ENCODE measurements around the gene SYNPO. TPM values are rescaled to one million over a fixed set of nuclear protein-coding genes. Genes with fewer than 3 reads are reported as not detected.

SYNPO gene
- total and polyA plus RNA-seq, 2 donors (not counting 1 experiment from before 2014, with no cell fraction given): 6.6 to 9.8 TPM

GRCh38 chr5:150599281-150599680 lies 41.2 kb upstream of the SYNPO start:
- Histone ChIP-seq H3K36me3 (ENCODE audit: control insufficient read depth, insufficient read depth, low read length) (no peaks in the 10 kb centered on the region), H3K4me2 (ENCODE audit: extremely low read depth, insufficient read depth, low read length) (no peak overlapping the region), H3K9me3 (ENCODE audit: control insufficient read depth, insufficient read depth, low read depth, low read length) (no peaks in the 10 kb centered on the region), H4K20me1 (ENCODE audit: control insufficient read depth, extremely low read depth, insufficient read depth, low read length) (no peaks in the 10 kb centered on the region), H3K4me3 (replicated peaks in 1 of 4; ENCODE audit: control extremely low read depth in 1 of 4, insufficient read depth in 1 of 4, low read depth in 3 of 4, low read length in 4 of 4) (no peak overlapping the region), H3K27me3 (ENCODE audit: control insufficient read depth, insufficient read depth, low read length) (peaks cover 2% of the 10 kb centered on the region), H3K9ac (ENCODE audit: insufficient read depth, low read length) (no peak overlapping the region), H3K4me1 (ENCODE audit: control insufficient read depth, extremely low read depth, insufficient read depth, low read length) (peaks cover 5% of the 10 kb centered on the region), H2AFZ (ENCODE audit: low read length) (no peak overlapping the region), H3K79me2 (ENCODE audit: control insufficient read depth, insufficient read depth, low read length) (no peaks in the 10 kb centered on the region), H3K27ac (ENCODE audit: insufficient read depth, low read length) (no peak overlapping the region)
- DNase-seq (ENCODE audit: low read depth in 2 of 2): no peak
- TF ChIP-seq, protein P1, sequence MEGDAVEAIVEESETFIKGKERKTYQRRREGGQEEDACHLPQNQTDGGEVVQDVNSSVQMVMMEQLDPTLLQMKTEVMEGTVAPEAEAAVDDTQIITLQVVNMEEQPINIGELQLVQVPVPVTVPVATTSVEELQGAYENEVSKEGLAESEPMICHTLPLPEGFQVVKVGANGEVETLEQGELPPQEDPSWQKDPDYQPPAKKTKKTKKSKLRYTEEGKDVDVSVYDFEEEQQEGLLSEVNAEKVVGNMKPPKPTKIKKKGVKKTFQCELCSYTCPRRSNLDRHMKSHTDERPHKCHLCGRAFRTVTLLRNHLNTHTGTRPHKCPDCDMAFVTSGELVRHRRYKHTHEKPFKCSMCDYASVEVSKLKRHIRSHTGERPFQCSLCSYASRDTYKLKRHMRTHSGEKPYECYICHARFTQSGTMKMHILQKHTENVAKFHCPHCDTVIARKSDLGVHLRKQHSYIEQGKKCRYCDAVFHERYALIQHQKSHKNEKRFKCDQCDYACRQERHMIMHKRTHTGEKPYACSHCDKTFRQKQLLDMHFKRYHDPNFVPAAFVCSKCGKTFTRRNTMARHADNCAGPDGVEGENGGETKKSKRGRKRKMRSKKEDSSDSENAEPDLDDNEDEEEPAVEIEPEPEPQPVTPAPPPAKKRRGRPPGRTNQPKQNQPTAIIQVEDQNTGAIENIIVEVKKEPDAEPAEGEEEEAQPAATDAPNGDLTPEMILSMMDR (conservative IDR thresholded peaks at IDR 0.05 in 1 of 2, IDR thresholded peaks at IDR 0.05 in 1 of 2; ENCODE audit: low read depth in 1 of 2, low read length in 2 of 2): no peak
- TF ChIP-seq EZH2 (IDR thresholded peaks at IDR 0.05; ENCODE audit: low read length, missing control alignments): no peak

GRCh38 chr5:150599917-150600511 lies 40.4 kb upstream of the SYNPO start:
- H3K4me2 ChIP-seq (ENCODE audit: extremely low read depth, insufficient read depth, low read length): peak overlapping the region; percentile 3
- no peaks in the 10 kb centered on the region for H3K36me3 ChIP-seq (ENCODE audit: control insufficient read depth, insufficient read depth, low read length)
- H3K9me3 ChIP-seq (ENCODE audit: control insufficient read depth, insufficient read depth, low read depth, low read length): no peaks in the 10 kb centered on the region
- TF ChIP-seq, protein P1 (conservative IDR thresholded peaks at IDR 0.05 in 1 of 2, IDR thresholded peaks at IDR 0.05 in 1 of 2; ENCODE audit: low read depth in 1 of 2, low read length in 2 of 2): no peak
- no peak for TF ChIP-seq EZH2 (IDR thresholded peaks at IDR 0.05; ENCODE audit: low read length, missing control alignments)
- no peak overlapping the region for H3K4me3 ChIP-seq (replicated peaks in 1 of 4; ENCODE audit: control extremely low read depth in 1 of 4, insufficient read depth in 1 of 4, low read depth in 3 of 4, low read length in 4 of 4)
- H3K27ac ChIP-seq (ENCODE audit: insufficient read depth, low read length): no peak overlapping the region
- no peaks in the 10 kb centered on the region for H3K27me3 ChIP-seq (ENCODE audit: control insufficient read depth, insufficient read depth, low read length)
- DNase-seq (ENCODE audit: low read depth in 2 of 2): peak; percentile 61 to 75
- peaks cover 5% of the 10 kb centered on the region for H3K4me1 ChIP-seq (ENCODE audit: control insufficient read depth, extremely low read depth, insufficient read depth, low read length)
- H3K9ac ChIP-seq (ENCODE audit: insufficient read depth, low read length): no peak overlapping the region
- H2AFZ ChIP-seq (ENCODE audit: low read length): no peak overlapping the region
- H3K79me2 ChIP-seq (ENCODE audit: control insufficient read depth, insufficient read depth, low read length): no peaks in the 10 kb centered on the region
- no peaks in the 10 kb centered on the region for H4K20me1 ChIP-seq (ENCODE audit: control insufficient read depth, extremely low read depth, insufficient read depth, low read length)

GRCh38 chr5:150600616-150601490 lies 39.6 kb upstream of the SYNPO start:
- Histone ChIP-seq H4K20me1 (ENCODE audit: control insufficient read depth, extremely low read depth, insufficient read depth, low read length) (no peaks in the 10 kb centered on the region), H3K9me3 (ENCODE audit: control insufficient read depth, insufficient read depth, low read depth, low read length) (no peaks in the 10 kb centered on the region), H3K4me1 (ENCODE audit: control insufficient read depth, extremely low read depth, insufficient read depth, low read length) (peaks cover 5% of the 10 kb centered on the region), H3K27ac (ENCODE audit: insufficient read depth, low read length) (no peak overlapping the region), H3K4me2 (ENCODE audit: extremely low read depth, insufficient read depth, low read length) (no peak overlapping the region), H3K9ac (ENCODE audit: insufficient read depth, low read length) (no peak overlapping the region), H3K4me3 (replicated peaks in 1 of 4; ENCODE audit: control extremely low read depth in 1 of 4, insufficient read depth in 1 of 4, low read depth in 3 of 4, low read length in 4 of 4) (no peak overlapping the region), H3K27me3 (ENCODE audit: control insufficient read depth, insufficient read depth, low read length) (no peaks in the 10 kb centered on the region), H2AFZ (ENCODE audit: low read length) (no peak overlapping the region), H3K36me3 (ENCODE audit: control insufficient read depth, insufficient read depth, low read length) (no peaks in the 10 kb centered on the region), H3K79me2 (ENCODE audit: control insufficient read depth, insufficient read depth, low read length) (no peaks in the 10 kb centered on the region)
- peak in 1 of 2 donors; percentile 32 for DNase-seq (ENCODE audit: low read depth in 2 of 2)
- TF ChIP-seq, protein P1 (conservative IDR thresholded peaks at IDR 0.05 in 1 of 2, IDR thresholded peaks at IDR 0.05 in 1 of 2; ENCODE audit: low read depth in 1 of 2, low read length in 2 of 2): no peak
- TF ChIP-seq EZH2 (IDR thresholded peaks at IDR 0.05; ENCODE audit: low read length, missing control alignments): no peak

Data from fibroblast of lung (primary cell).